Upper lobe of left lung (tissue), 6 donors: ENCODE data around the gene PRKRA. TPM values are rescaled to one million over a fixed set of nuclear protein-coding genes. Genes with fewer than 3 reads are reported as not detected.

Experiments used
- ATAC-seq, 2 donors: fragments of 200-7000 bp; cut with Tn5 transposase; one replicate each; pipeline ENCODE4 v1.9.1; 2022; ENCODE audit warnings: mild to moderate bottlenecking in 2 of 2, moderate library complexity in 2 of 2; ENCODE audit not compliant: low FRiP score in 2 of 2
- DNase-seq, 2 donors: peaks; one replicate each; pipeline ENCODE4 v3.0.0-alpha.2; 2019 to 2020
- H3K27ac ChIP-seq, 4 donors: fragments of 200-600 bp; sonication (generic); one replicate each; pipeline ENCODE4 v1.5.1; 2016 to 2019
- H3K27me3 ChIP-seq, 4 donors: fragments of 200-600 bp; sonication (generic); one replicate each; pipeline ENCODE4 v1.5.1; 2017 to 2019
- H3K36me3 ChIP-seq, 4 donors: fragments of 200-600 bp; sonication (generic); one replicate each; pipeline ENCODE4 v1.5.1; 2016 to 2019
- H3K4me1 ChIP-seq, 4 donors: fragments of 200-600 bp; sonication (generic); one replicate each; pipeline ENCODE4 v1.5.1; 2018 to 2019
- H3K4me3 ChIP-seq, 4 donors: fragments of 200-600 bp; sonication (generic); one replicate each; pipeline ENCODE4 v1.5.1; 2017 to 2019; ENCODE audit warnings: mild to moderate bottlenecking in 2 of 4, moderate library complexity in 1 of 4
- H3K9me3 ChIP-seq, 4 donors: fragments of 200-600 bp; sonication (generic); one replicate each; pipeline ENCODE4 v1.5.1; 2018 to 2019
- CTCF ChIP-seq, 6 experiments: fragments of 450-650 bp in 4 of 6; fragments of 200-600 bp in 2 of 6; sonication (generic) in 2 of 6; IDR thresholded peaks; one replicate each; pipeline ENCODE4 v1.5.1; 2016 to 2019; ENCODE audit warnings: antibody characterized with exemption in 6 of 6
- EP300 ChIP-seq, 4 donors: sonication (generic); formaldehyde crosslinking; IDR thresholded peaks; one replicate each; pipeline ENCODE4 v1.5.1; 2017; ENCODE audit warnings: antibody characterized with exemption in 4 of 4, control low read depth in 2 of 4
- POLR2A ChIP-seq, 4 donors: fragments of 450-650 bp; IDR thresholded peaks; one replicate each; pipeline ENCODE4 v1.5.1; 2016 to 2017; ENCODE audit warnings: antibody characterized with exemption in 4 of 4, mild to moderate bottlenecking in 2 of 4
- POLR2AphosphoS5 ChIP-seq, 2 donors: sonication (generic); formaldehyde crosslinking; IDR thresholded peaks; one replicate each; pipeline ENCODE4 v1.5.1; 2017; ENCODE audit warnings: antibody characterized with exemption in 2 of 2
- WGBS, 2 donors: methylation state at CpG; one replicate each; pipeline ENCODE4 v1.1.5; 2017 to 2018; 5-methylcytosine and 5-hydroxymethylcytosine counted together
- total RNA-seq, 6 donors: library from RNA; depleted of rRNA in 4 of 6; stranded (reverse); fragments of >200 nt in 4 of 6; gene quantifications; one replicate each; pipeline versions ENCODE4 v1.1.0 to v1.2.1, GENCODE V29; 2016 to 2021
- donor health status: DM: no; HTN: no; CAD: no; lungs with moderate emphysema.
- donor health status: DM: no; HTN: yes; CAD: no; lungs with severe emphysema.

Gene PRKRA
- total RNA-seq: 10 to 100 TPM; 31.4 to 64.0 (median 40.9) TPM

- H3K27me3 ChIP-seq: no peaks in the 10 kb centered on the region
- ATAC-seq (peak; percentile 99 to 100), DNase-seq (peak; percentile 99 to 100)
- peak within 1 kb of the TSS; percentile 36 to 88 (median 75) for H3K4me3 ChIP-seq
- H3K36me3 ChIP-seq: peaks cover 4 to 17% (median 10%) of the 10 kb centered on the region in 4 donors
- H3K4me1 ChIP-seq: peaks cover 20 to 26% (median 21%) of the 10 kb centered on the region in 4 donors
- H3K9me3 ChIP-seq: no peaks in the 10 kb centered on the region
- H3K27ac ChIP-seq: peak within 1 kb of the TSS; percentile 95 to 97 (median 96)
- 0% methylated on average over 7 to 10 of the region's 76 CpGs for WGBS, 2 donors
- TF ChIP-seq POLR2AphosphoS5 (IDR thresholded peaks at IDR 0.05): peak; percentile 84 to 94
- TF ChIP-seq CTCF (IDR thresholded peaks at IDR 0.05): peak in 4 of 6 experiments; percentile 8 to 30 (median 21)
- TF ChIP-seq EP300 (IDR thresholded peaks at IDR 0.05): no peak
- TF ChIP-seq POLR2A (IDR thresholded peaks at IDR 0.05): peak in 3 of 4 donors; percentile 90 to 97 (median 91)
Observed at GRCh38 chr2:178450774-178451525, at the start of gene PRKRA, which contains the start of gene PJVK. PRKRA (minus strand) TSS chr2:178451175; CDS start chr2:178451030, 145 bp downstream. PJVK (plus strand) TSS chr2:178451378; CDS start chr2:178453410, 2,032 bp downstream.

- ATAC-seq (no peak), DNase-seq (no peak)
- no peaks in the 10 kb centered on the region for H3K9me3 ChIP-seq
- H3K4me1 ChIP-seq: no peaks in the 10 kb centered on the region
- TF ChIP-seq POLR2AphosphoS5 (IDR thresholded peaks at IDR 0.05): no peak
- no peak for TF ChIP-seq EP300 (IDR thresholded peaks at IDR 0.05)
- no peak for TF ChIP-seq POLR2A (IDR thresholded peaks at IDR 0.05)
- no peak for TF ChIP-seq CTCF (IDR thresholded peaks at IDR 0.05)
- no peaks in the 10 kb centered on the region for H3K27me3 ChIP-seq
- H3K27ac ChIP-seq: no peak overlapping the region
- 96 to 98% methylated on average over 3 of the region's 3 CpGs for WGBS, 2 donors
- H3K36me3 ChIP-seq: peaks cover 22 to 93% (median 55%) of the 10 kb centered on the region in 4 donors
- H3K4me3 ChIP-seq: no peak overlapping the region
Observed at GRCh38 chr2:178499640-178500039, 48.7 kb upstream of the PRKRA start.

DNA sequence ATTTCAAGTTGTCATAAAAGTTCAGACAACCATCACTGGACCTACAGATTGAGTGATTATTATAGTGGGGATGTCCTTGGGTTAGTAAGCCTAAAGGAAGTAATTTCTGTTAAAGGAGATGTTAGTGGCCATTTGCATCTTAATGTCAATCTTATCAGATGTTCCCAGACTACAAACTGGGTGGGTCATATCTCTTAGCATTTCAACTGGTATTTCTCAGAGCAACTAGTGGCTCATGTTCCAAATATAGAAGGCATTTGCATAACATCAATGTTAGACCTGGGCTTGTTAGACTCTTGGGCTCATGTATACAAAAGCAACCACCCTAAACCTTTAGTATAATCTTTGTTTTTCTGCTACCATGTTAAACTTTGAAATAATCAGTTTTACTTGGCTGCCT, 47.2 kb upstream of the PRKRA start:
- Histone ChIP-seq H3K27ac (no peak overlapping the region), H3K27me3 (no peaks in the 10 kb centered on the region), H3K4me3 (no peak overlapping the region), H3K36me3 (peaks cover 20 to 91% (median 63%) of the 10 kb centered on the region in 4 donors), H3K4me1 (no peaks in the 10 kb centered on the region), H3K9me3 (no peaks in the 10 kb centered on the region)
- ATAC-seq: no peak
- DNase-seq: no peak
- TF ChIP-seq CTCF (IDR thresholded peaks at IDR 0.05) (no peak), EP300 (IDR thresholded peaks at IDR 0.05) (no peak), POLR2A (IDR thresholded peaks at IDR 0.05) (no peak), POLR2AphosphoS5 (IDR thresholded peaks at IDR 0.05) (no peak)

DNA sequence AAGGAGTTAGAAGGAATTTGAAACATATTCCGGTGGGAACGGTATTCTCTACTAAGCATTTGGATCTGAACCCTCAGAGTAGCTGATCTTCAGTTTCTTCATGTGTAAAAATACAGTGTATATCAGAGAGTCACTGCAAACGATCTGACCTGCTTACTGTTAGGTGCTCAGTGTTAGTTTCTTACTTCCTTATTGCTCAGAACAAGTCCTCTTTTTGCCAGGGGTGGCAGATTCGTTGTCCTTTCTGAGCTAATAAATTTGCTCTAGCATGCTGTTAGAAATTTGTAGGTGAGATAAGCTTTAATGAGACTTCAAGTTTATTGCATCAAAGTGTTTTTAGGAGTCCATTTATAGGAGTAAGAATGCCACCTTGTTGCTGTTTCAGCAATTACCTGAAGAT, 45.1 kb upstream of the PRKRA start:
- ATAC-seq (no peak), DNase-seq (no peak)
- Histone ChIP-seq H3K27me3 (no peaks in the 10 kb centered on the region), H3K36me3 (peaks cover 22 to 83% (median 54%) of the 10 kb centered on the region in 4 donors), H3K4me3 (no peak overlapping the region), H3K27ac (no peak overlapping the region), H3K9me3 (no peaks in the 10 kb centered on the region), H3K4me1 (no peaks in the 10 kb centered on the region)
- TF ChIP-seq POLR2A (IDR thresholded peaks at IDR 0.05): no peak
- TF ChIP-seq EP300 (IDR thresholded peaks at IDR 0.05): no peak
- TF ChIP-seq CTCF (IDR thresholded peaks at IDR 0.05): no peak
- TF ChIP-seq POLR2AphosphoS5 (IDR thresholded peaks at IDR 0.05): no peak
- 74 to 82% methylated on average over 4 of the region's 4 CpGs for WGBS, 2 donors
